ENCODE results near the gene CCL8.

DNA sequence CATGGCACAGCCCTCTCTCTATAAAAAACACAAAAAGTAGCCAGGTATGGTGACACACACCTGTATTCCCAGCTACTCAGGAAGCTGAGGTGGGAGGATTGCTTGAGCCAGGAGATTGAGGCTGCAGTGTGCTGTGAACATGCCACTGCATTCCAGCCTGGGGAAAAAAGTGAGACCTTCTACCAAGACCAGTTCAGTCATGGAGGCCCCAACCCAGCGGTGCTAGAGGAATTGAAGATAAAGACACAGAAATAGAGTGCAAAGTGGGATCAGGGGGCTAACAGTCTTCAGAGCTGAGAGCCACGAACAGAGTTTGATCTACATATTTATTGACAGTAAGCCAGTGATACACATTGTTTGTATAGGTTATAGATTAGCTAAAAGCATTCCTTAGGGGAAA lies 15.6 kb upstream of the CCL8 start:
- TF ChIP-seq YY1 (IDR thresholded peaks at IDR 0.05; ENCODE audit: insufficient read depth, insufficient read length) = no peak
- no peak for TF ChIP-seq SUZ12 (IDR thresholded peaks at IDR 0.05; ENCODE audit: extremely low read depth, insufficient read depth, insufficient read length)
- no peak for TF ChIP-seq ZNF274 (IDR thresholded peaks at IDR 0.05; ENCODE audit: low read depth, low read length)

Data from NT2/D1 (cell line).